Thyroid gland (tissue), 4 donors: Measurements from ENCODE around the gene TBX3.

Experiments
- CTCF ChIP-seq, 6 experiments: fragments of 200-600 bp in 3 of 6; fragments of 450-650 bp in 3 of 6; sonication (generic) in 3 of 6; IDR thresholded peaks; one replicate each; pipeline ENCODE4 v1.5.1; 2016 to 2019; ENCODE audit warnings: antibody characterized with exemption in 6 of 6, mild to moderate bottlenecking in 2 of 6, inconsistent platforms in 1 of 6, moderate library complexity in 1 of 6
- POLR2A ChIP-seq, 2 donors: fragments of 450-650 bp; IDR thresholded peaks; one replicate each; pipeline ENCODE4 v1.6.1; 2017; ENCODE audit warnings: antibody characterized with exemption in 2 of 2, mild to moderate bottlenecking in 2 of 2, moderate library complexity in 1 of 2

GRCh38 chr12:114665411-114666260 lies 18.3 kb downstream of the TBX3 start:
- peak in 1 of 2 donors; percentile 29 for TF ChIP-seq POLR2A (IDR thresholded peaks at IDR 0.05)
- TF ChIP-seq CTCF (IDR thresholded peaks at IDR 0.05): no peak
